Right hindlimb (tissue), 1 donor: ENCODE data around the gene FKBP8.
A peak's percentile ranks its signal among the peaks of the same experiment; 100 is the strongest.

Experiments
- DNase-seq: peaks from one replicate; pipeline ENCODE4 v3.0.0-alpha.2; 2018

The FKBP8 gene

GRCh38 chr19:18520848-18521691, 22.3 kb downstream of the FKBP8 start:
- peak; percentile 55 for DNase-seq

- DNase-seq, result peak; percentile 73
Measured at GRCh38 chr19:18519962-18520847, 23.2 kb downstream of the FKBP8 start.

- no peak for DNase-seq
Measured at GRCh38 chr19:18518639-18519038, 24.7 kb downstream of the FKBP8 start.

- no peak for DNase-seq
Measured at GRCh38 chr19:18517606-18518005, 25.8 kb downstream of the FKBP8 start.

GRCh38 chr19:18515959-18516358, 27.4 kb downstream of the FKBP8 start:
- no peak for DNase-seq

- DNase-seq, result no peak
Measured at GRCh38 chr19:18514800-18515682, 28.3 kb downstream of the FKBP8 start.

- no peak for DNase-seq
Measured at GRCh38 chr19:18513868-18514267, 29.5 kb downstream of the FKBP8 start.

GRCh38 chr19:18510216-18510615, 33.2 kb downstream of the FKBP8 start:
- no peak for DNase-seq

GRCh38 chr19:18508585-18508984, 34.8 kb downstream of the FKBP8 start:
- DNase-seq, result no peak

- DNase-seq, result peak; percentile 69
Measured at GRCh38 chr19:18507727-18508440, 35.5 kb downstream of the FKBP8 start.

- DNase-seq, result no peak
Measured at GRCh38 chr19:18507021-18507726, 36.2 kb downstream of the FKBP8 start.

- DNase-seq, result no peak
Measured at GRCh38 chr19:18506101-18506930, 37.1 kb downstream of the FKBP8 start.

GRCh38 chr19:18504886-18505610, 38.3 kb downstream of the FKBP8 start:
- DNase-seq, result no peak

- no peak for DNase-seq
Measured at GRCh38 chr19:18503971-18504885, 39.1 kb downstream of the FKBP8 start.

GRCh38 chr19:18503337-18503970, 39.9 kb downstream of the FKBP8 start:
- DNase-seq, result no peak

GRCh38 chr19:18502638-18503294, 40.6 kb downstream of the FKBP8 start:
- DNase-seq, result no peak

- DNase-seq, result no peak
Measured at GRCh38 chr19:18502246-18502637, 41.1 kb downstream of the FKBP8 start.

GRCh38 chr19:18501832-18502231, 41.5 kb downstream of the FKBP8 start:
- no peak for DNase-seq
